ENCODE measurements around the gene CHST11.

CHST11 gene

DNA sequence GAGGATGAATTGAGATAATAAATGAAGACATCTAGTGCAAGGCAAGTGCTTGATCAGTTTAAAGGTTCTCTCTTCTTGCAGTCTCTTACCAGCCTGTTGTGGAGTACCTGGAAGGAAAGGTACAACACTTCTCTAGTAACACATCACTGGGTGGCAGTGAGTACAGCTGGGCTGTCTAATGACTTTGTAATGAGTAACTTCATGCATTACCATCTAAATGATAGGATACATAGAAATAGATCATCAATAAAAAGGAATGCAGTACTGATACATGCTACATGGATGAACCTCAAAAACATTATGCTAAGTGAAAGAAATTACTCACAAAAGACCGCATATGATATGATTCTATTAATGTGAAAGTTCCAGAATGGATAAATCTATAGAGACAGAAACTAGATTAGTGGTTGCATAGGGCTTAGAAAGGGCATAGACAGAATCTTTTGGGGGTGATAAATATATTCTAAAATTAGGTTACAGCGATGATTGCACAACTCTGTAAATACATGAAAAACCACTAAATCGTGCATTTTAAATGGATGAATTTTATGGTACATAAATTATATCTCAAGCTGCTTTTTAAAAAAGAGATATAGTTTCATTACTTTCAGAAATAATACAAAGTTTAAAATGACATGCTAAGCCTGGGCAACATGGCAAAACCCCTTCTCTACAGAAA is 224.4 kb downstream of the CHST11 start:
- DNase-seq = no peak

DNA sequence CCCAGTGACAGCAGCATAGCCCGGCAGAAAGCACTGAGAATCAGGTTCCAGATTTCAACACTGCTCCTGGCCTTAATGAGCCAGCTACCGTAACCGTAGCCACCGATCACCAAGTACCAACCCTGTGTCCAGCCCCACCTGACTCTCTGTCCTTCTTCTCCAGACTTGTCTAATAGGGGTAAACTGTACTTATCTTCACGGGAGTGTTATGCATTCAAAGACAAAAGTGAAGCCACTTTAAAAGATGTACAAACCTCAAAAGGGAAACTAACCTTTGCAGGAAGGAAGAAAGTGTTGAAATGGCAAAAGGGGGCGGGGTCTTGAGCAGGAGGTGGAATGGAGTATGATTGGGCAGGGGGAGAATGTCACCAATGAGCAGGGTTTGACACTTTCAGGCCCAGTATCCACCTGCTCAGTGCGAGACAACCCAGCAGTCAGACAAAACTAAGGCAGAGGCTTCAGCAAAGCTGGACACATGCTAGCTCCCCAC is 226.1 kb downstream of the CHST11 start:
- no peak for DNase-seq

DNA sequence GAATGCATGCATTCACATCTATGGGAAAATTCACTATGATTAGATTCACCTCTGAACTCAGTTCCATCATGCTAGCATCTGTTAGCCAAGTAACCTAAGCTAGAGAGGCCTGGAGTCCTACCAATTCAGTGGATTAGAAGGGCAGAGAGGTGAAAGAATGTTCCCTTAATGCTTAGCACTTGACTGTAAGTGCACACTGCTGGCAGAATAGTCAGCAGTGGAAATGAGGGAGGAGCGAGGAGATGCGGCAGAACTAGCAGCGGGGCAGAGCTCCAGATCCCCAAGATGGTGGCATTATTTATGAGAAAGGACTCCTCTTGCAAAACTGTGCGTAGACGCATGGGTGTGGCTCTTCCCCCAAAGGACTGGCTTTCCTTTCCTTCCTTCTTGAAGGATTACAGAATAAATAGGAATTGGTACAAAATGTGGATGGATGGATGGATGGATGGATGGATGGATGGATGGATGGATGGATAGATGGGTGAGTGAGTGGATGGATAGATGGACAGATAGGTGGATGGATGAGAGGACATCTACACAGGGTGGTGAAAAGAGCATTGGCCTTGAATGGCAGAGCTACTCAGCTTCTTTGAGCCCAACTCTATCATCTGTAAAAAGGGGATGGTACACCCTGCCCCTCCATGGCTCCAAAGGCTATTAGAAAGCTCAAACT is 227.2 kb downstream of the CHST11 start:
- DNase-seq = peak; percentile 68

DNA sequence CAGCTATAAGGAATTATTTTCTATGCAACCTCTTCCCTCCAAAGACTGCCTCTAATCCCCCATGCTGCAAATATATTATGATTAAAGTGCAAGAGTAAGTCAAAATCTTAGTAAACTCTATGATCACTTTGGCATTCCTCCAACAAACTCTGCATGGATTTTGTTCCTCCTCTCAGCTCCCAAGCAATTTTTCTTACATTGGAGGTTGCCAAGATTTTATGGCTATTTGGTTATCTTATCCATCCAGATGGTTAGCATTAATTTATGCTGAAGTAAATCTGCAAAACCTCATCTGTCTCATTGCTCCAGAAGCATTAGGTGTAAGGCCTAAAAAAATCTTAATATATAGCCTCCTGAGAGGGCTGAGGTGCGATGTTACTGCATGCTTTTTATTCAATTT is 228.1 kb downstream of the CHST11 start:
- peak; percentile 62 for DNase-seq

DNA sequence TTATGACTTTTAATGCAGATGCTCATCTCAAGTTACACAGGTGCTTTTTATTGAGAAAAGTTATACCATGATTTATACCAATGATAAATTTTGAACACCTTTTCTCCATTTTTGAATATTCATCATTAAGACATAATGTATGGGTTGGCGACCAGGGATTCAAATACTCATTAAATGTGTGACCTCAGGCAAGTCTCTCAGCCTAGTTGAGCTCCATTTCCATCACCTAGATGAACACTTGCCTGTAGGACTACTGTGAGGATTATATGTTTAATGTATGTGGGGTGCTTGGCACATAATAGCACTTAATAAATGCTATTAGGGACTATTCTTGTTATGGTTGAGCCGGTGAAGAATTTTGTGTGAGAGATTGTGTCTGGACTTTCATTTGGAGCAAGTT is 228.6 kb downstream of the CHST11 start:
- DNase-seq = no peak

DNA sequence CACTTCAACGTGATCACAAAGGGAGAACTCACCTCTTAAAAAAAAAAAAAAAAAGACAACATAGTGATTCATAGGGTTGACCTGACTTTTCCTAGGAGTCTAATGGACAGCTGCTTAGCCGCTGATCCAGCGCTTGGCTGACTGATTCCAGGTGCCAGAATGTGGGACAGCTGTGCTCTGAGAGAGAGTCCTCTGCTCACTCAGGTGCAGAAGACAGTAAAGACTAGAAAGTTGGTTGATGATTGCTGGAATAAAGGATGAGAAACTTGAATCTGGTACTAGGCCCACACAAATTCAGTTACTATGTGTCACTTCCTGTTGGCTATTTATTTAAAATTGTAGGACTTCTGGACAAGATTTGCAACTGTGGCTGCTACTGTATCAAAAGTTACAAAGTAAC is 229.4 kb downstream of the CHST11 start:
- DNase-seq = peak; percentile 42

DNA sequence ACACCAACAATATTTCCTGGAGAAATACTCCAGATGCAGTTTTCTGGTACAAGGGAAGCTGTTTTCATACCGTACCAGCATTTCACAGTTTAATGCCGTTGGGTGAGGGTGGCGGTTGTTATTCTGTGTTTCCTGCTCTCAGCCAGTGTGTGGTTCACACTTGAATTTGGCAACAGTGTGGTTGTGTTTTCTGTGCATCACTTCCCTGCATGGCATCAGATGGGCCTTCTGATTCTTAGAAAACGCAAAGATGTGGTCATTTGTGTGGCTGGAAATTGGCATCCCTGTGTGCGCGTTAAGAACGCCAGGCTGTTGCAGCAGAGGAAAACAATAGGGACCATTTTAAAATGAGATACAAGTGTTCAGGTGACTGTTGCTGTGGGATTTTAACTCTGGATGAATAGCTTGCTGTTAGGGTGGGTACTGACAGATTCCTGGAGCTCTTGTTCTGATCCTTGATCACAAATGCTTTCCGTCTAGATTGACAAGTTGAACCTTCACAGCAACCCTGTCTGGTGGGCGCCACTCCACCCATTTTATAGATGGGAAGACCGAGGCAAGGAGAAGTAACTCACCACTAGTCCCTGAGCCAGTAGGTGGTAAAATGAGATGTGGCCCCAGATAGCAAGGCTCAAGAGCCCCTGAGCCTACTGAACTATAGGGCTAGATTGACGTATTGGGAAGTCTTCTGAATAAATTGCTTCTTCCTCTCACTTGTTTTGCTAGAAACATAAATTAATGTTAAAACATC is 231.2 kb downstream of the CHST11 start:
- no peak for DNase-seq

DNA sequence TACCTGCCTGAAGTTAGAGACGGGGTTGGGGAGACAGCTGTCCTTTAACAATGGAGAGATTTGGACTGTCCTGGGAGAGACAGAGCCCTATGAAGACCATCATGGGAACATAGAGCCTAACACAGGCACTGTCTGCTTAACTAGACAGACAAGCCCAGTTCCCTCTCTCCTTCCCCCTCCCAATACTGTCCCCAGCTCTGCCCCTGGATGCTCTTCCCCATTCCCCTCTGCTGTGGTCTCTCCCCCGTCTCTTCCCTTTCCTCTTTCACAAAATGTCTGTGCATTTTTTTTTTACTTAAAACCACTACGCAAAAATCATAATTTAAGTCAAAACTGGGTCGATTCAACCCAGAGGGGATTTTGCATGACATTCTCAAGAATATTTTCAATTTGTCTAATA is 232.9 kb downstream of the CHST11 start:
- DNase-seq = no peak

DNA sequence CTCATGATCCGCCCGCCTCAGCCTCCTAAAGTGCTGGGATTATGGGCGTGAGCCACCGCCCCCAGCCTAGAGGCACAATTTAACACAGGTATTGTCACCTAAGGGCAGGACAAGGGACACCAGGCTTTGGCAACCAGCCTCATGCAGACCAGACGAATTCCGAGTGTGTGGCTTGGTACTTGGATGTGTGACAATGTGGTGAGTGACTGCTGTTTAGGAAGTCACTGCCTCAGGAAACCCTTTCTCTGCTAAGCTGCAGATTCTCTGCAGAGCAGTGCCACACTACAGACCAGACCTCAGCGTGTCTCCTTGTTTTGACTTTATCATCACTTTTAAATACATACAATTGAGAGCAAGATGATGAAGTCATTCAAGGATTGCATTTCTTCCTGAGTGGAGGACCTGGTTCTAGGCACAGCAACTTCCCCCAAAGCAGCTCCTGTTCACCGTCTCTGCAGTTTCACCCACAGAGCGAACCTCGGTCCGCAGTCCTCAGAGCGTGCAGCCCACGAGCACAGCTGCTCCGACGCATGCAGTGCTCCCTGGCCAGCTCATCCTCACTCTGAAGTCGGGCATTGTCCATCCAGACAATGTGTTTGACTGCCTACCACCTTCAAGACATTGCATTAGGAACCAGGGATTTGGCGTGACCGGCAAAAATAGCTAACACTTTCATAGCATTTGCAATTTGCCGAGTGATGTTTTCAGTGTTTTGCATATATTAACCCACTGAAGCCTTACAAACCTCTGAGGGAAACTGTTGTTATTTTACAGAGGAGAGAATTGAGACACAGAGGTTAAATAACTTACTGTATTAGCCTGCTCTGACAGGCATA is 235.2 kb downstream of the CHST11 start:
- DNase-seq = no peak

DNA sequence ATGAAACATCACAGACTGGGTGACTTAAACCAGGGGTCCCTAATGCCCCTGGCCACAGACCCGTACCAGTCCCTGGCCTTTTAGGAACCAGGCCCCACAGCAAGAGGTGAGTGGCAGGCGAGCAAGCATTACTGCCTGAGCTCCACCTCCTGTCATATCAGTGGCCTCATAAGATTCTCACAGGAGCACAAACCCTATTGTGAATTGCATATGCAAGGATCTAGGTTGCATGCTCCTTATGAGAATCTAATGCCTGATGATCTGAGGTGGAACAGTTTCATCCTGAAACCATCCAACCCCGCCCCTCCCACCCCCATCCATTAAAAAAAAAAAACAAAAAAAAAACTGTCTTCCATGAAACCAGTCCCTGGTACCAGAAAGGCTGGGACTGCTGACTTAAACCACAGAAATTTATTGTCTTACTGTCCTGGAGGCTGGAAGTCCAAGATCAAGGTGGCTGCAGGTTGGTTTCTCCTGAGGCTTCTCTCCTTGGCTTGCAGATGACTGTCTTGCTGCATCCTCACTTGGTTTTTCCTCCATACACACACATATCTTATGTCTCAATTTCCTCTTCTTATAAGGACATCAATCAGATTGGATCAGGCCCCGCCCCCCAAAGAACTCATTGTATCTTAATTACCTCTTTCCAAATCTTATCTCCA is 235.9 kb downstream of the CHST11 start:
- DNase-seq = no peak

DNA sequence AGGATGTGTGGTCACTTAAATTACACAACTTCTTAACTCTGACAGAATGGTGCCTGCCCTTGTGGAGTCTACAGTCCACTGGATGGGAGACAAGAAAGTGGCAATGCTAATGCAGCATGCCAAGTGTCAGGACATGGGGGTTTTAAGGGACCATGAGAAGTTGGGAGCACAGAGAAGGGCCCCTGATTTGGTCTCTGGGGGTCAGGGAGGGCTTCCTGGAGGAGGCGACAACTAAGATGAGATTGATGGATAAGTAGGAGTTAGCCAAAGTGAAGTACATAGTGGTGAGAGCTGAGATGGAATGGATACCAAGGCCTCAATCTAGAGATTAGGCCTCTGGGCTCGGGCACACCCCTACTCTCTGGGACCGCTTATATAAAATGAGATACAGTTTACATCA is 236.7 kb downstream of the CHST11 start:
- no peak for DNase-seq

DNA sequence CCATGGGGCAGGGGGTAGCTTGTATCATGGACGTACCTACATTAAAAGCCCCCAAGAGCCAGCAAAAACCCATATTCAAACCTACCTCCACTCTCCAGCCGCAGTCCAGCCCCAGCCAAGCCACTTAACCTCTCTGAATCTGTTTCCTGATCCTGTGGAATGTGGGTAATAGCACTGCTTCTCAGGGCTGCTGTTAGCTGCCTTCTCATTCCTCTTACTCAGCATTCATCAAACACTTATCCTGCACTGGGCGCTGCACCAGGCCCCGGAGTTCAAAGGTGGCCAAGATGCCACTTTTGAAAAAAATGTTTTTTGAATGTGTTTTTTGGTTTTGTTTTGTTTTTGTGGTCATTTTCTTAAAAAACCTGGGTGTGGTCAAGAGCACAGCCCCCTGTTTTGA is 237.4 kb downstream of the CHST11 start:
- no peak for DNase-seq

DNA sequence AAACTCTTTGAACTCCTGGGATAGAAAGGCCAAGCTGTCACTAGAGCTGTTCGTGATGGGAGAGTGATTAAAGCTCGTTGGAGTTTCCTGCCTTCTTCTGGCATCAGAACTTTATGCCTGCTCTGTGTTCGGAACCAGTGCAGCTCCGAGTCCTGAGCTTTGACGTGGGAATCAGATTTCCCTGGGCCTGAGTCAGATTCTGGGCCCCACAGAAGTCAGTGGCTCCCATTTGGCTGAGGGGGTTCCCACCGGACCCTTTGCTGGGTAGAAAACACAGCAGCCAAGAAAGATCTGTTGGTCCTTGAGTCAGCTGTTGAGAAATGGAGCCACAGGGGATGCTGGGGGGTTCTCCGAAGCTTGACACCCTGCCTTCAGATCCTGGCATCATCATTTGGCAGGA is 238.0 kb downstream of the CHST11 start:
- DNase-seq = no peak

DNA sequence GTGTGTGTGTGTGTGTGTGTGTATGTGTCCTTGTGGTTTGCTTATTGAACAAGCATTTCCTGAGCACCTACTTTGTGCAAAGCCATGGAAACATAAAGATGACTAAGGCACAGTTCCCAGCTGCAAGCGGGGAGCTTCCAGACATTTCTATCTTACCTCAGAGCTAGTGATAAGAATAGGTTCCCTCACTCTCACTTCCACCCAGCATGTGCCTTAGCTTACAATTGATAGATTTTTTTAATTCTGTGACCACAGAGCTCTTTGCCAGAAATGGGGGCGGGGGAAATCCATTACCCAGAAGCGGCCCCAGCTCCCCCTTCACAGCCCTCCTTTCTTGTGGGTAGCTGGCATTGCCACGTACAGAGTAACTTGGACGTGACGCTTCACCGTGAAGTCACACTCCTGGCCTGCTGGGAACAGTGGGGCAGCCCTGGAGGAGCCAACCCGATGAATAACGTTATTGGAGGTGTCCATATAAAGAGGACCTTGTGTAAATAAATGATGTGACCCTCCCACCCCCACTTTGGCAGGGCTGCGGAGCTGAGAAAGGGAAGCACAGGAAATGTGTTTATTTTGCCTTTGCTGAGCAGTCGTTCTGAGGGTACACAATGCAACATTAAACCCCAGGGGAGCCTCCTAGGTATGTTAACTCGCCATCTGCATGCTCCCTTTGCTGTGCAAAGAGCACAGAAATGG is 238.9 kb downstream of the CHST11 start:
- DNase-seq = peak; percentile 15

DNA sequence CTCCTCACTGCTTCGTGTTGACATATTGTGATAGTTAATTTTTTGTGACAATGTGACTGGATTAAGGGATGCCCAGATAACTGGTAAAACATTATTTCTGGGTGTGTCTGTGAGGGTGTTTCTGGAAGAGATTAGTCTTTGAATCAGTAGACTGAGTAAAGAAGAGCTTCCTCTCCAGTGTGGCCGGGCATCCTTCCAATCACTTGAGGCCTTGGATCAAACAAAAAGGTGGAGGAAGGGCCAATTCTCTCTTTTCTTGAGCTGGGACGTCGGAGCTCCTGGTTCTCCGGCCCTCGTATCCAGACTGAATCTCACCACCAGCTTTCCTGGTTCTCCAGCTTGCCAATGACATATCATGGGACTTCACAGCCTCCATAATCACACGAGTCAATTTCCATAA is 240.4 kb downstream of the CHST11 start:
- DNase-seq = no peak

DNA sequence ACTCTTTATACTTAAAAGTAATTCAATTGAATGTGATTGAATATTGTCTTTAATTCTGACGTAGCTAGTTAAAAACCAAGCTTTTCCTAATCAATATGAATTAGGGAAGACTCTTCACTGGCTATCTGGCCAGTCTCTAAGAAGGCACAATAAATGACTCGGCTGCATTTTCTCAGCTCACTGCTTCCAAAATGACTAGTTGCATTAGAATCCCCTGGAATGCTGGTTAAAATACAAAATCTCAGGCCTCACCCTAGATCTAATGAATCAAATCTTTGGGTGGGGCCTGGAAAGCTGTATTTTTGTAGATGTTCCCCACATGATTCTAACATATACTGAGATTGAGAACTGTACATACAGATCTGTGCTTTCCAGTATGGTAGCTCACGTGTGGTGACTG is 242.1 kb downstream of the CHST11 start:
- DNase-seq = no peak

DNA sequence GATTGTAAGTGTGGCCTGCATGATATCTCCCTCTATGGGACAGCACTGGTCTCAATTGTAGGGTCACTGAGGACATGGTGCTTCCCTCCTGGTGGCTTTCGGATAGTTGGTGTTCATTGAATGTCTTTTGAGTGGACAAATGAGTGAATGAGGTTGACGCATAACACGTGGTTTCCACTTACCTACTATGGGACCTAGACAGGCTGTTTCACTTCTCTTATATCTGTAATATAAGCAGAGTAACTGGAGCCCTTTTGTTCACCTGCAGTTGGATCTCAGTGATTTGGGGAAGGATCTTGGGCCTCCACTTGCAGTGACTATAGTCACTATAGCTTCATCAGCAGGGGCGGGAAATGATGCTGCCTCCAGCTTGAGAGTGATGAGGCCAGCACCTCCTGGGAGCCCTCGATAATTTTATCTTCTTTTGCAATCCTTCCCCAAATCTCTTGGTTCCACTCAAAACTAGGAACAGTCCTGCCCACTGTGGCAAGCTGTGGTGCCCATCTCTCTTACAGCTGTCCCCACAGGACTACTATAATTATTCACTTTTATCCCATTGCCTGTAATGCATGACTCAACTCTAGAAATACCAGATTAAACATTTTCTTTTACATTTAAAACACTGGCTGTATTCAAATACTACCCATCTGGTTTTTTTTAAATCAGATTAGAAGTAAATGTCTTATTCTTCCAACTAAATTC is 242.9 kb downstream of the CHST11 start:
- no peak for DNase-seq

DNA sequence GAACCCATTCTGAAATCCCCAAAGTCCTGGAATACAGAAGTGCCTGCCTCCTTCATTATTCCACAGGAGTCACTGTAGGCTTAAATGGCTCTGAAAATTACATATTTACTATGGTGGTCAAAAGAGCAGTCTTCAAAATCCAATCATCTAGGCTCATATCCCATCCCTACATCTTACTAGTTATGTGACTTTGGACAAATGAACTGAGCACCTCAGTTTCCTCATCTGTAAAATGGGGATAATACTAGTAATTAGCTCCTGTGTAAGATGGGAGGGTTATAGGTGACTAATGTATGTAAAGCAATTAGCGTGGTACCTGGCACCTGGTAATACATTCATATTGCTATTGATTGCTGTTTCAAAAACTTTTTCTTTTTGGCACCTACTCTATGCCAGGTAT is 243.6 kb downstream of the CHST11 start:
- DNase-seq = no peak

DNA sequence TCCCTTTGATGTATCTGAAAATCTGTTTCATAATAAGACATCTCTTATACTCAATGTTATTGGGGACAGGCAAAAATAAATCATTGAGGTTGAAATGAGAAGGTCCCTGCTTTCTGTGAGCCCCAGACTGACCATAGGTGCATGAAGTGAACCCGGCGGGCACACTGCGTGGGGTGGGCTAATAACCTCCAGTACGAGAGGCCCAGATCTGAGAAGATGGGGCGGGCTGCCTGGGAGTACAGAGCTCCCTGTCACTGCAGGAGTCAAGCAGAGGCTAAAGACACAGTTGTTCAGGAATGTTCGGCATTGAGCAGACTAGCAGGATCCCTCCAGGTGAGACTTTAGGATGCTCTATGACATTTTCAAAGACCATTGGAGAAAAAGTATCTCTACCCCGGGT is 244.6 kb downstream of the CHST11 start:
- no peak for DNase-seq

DNA sequence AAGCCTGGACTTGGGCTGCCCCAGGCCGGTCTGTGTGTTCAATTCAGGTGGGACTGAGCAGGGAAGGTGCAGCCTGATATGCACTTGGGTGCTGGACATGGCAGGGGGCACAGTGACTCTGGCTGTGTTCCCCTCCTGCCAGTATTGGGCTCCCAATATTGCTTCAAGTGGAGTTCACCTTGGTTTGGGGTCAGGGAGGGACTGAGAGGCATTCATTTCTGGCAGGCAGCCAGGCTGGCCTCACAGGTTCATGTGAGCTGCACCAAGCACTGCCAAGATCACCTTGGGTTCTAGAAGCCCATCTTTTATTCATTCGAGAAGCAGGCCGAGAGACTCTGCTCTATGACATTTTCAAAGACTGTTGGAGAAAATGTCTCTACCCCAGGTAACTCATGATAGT is 245.0 kb downstream of the CHST11 start:
- DNase-seq = peak; percentile 9

DNA sequence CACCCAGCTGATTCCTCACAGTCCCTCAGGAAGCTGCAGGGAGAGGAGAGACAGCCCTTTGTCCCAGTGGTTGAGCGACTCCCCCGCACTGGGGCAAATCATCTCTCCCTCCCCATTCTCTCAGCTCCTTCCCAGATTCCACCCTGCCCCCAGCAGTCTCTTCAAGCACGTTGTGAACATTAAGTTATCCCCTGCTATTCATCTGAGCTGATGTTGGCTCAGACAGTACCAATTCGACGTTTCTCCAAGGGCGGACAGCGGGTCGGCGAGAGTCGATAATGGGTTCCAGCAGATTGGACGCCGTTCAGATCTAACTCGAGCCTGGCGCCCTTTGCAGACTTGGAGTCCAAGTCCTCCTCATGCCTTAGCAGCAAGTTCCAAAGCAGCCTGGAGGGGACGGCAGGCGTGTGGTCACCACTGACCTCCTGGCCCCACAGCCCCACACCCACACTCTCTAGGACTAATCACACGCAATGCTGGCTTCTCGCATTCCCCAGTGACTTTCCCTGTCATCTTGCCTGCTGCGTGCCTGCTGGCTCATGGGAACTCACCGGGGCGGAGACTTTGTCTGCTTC is 245.9 kb downstream of the CHST11 start:
- no peak for DNase-seq
